H1 (cell line): ENCODE data around the gene RPS29. TPM values are rescaled to one million over a fixed set of nuclear protein-coding genes. Genes with fewer than 3 reads are reported as not detected.

Experiments used
- polyA plus RNA-seq, 7 experiments: library from polyadenylated mRNA; depleted of rRNA in 3 of 7; stranded (reverse) in 5 of 7; unstranded in 2 of 7; fragments of >200 nt in 5 of 7; fragments of 200-250 nt in 2 of 7; gene quantifications; 1 replicate in 5 of 7; 2 replicates in 1 of 7; 4 replicates in 1 of 7; pipeline versions ENCODE4 v1.2.1 to v1.2.3, GENCODE V29; 2011 to 2013; ENCODE audit warnings: missing spikeins in 2 of 7, mixed read lengths in 2 of 7
- total RNA-seq: library from RNA; stranded (reverse); fragmentation: NEBNext Ultra II Directional; extraction: Animal tissue kit (Norgen Biotek cat#: 25700); gene quantifications from 2 replicates; pipeline ENCODE4 v1.2.1, GENCODE V29; 2021
- TF ChIP-seq, protein P1 (sequence below): IDR thresholded peaks from 2 replicates; pipeline ENCODE4 v1.6.1; 2012; ENCODE audit warnings: inconsistent platforms

The RPS29 gene
- total and polyA plus RNA-seq, 2 of the 8 experiments (the other 6 are each of a cell fraction or from before 2014, with no cell fraction given) = 2,193 to 23,165 TPM

GRCh38 chr14:49593016-49593415 is 6.8 kb upstream of the RPS29 start (continued):
- TF ChIP-seq, protein P1, sequence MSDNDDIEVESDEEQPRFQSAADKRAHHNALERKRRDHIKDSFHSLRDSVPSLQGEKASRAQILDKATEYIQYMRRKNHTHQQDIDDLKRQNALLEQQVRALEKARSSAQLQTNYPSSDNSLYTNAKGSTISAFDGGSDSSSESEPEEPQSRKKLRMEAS = no peak
- TF ChIP-seq, all 59 proteins: peak for 0
